SK-N-SH (cell line): Measurements from ENCODE around the gene ITCH.

ENCODE experiments used
- CTCF ChIP-seq: fragments of 200-600 bp; sonication (generic); IDR thresholded peaks from 2 replicates; pipeline ENCODE4 v1.6.1; 2017; ENCODE audit warnings: antibody characterized with exemption, mild to moderate bottlenecking, moderate library complexity
- EP300 ChIP-seq, 2 experiments: IDR thresholded peaks; 2 replicates each; pipeline versions ENCODE4 v1.4.0 to v1.6.1; 2012; ENCODE audit warnings: borderline replicate concordance in 1 of 2, low read depth in 1 of 2, low read length in 1 of 2
- EZH2phosphoT487 ChIP-seq: fragments of 200-600 bp; sonication (generic); IDR thresholded peaks from 2 replicates; pipeline ENCODE4 v1.6.1; 2017; ENCODE audit warnings: low read depth, mixed run types, mild to moderate bottlenecking, antibody characterized with exemption, moderate library complexity, borderline replicate concordance
- MXI1 ChIP-seq: IDR thresholded peaks from 2 replicates; pipeline ENCODE4 v1.6.1; 2012; ENCODE audit warnings: mild to moderate bottlenecking, low read depth, low read length, improper control_type of control experiment
- NRF1 ChIP-seq: IDR thresholded peaks from 2 replicates; pipeline ENCODE4 v1.6.1; 2012; ENCODE audit warnings: low read depth, mild to moderate bottlenecking, low read length
- POLR2AphosphoS5 ChIP-seq: IDR thresholded peaks from 2 replicates; pipeline ENCODE4 v1.6.1; 2012; ENCODE audit warnings: low read depth, low read length
- REST ChIP-seq: IDR thresholded peaks from 2 replicates; pipeline ENCODE4 v1.6.1; 2012; ENCODE audit warnings: mild to moderate bottlenecking, low read depth, low read length, moderate library complexity
- RXRA ChIP-seq: IDR thresholded peaks from 2 replicates; pipeline ENCODE4 v1.4.0; 2012; ENCODE audit warnings: low read depth, mild to moderate bottlenecking, borderline replicate concordance

GRCh38 chr20:34433391-34433790 lies 70.3 kb downstream of the ITCH start:
- TF ChIP-seq CTCF (no peak), EZH2phosphoT487 (no peak), REST (no peak), RXRA (no peak), NRF1 (no peak), POLR2AphosphoS5 (no peak), MXI1 (no peak), EP300 (IDR thresholded peaks at IDR 0.05; ENCODE audit: borderline replicate concordance in 1 of 2, low read depth in 1 of 2, low read length in 1 of 2) (no peak)
